ENCODE measurements around the gene SLC35F4.

The SLC35F4 gene

DNA sequence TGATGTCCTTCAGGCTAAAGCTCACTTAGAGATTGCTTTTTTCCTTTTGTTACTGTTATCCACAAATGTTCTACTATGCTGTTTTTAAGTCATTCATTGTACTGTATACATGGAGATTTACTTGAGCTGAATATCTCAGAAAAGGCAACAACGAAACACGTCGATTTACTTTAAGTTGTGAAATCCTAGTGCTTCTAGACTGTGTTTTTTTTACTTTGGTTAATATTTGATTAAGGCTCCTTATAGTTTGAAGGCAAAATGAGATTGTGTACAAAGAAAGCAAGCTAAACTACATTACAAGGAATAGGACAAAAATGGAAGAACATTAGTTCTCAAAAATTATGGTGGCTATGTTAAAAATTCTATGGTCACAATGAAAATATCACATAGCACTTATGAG is 114.5 kb downstream of the SLC35F4 start:
- H3K9me3 ChIP-seq = no peaks in the 10 kb centered on the region
- H3K4me1 ChIP-seq = no peaks in the 10 kb centered on the region
- H3K27me3 ChIP-seq = no peaks in the 10 kb centered on the region; the same call in 1 of the 2 replicates
- H3K36me3 ChIP-seq = no peaks in the 10 kb centered on the region
- DNase-seq = no peak
- H3K4me3 ChIP-seq (ENCODE audit: low read depth, low read length) = no peak overlapping the region
- TF ChIP-seq, protein P1, sequence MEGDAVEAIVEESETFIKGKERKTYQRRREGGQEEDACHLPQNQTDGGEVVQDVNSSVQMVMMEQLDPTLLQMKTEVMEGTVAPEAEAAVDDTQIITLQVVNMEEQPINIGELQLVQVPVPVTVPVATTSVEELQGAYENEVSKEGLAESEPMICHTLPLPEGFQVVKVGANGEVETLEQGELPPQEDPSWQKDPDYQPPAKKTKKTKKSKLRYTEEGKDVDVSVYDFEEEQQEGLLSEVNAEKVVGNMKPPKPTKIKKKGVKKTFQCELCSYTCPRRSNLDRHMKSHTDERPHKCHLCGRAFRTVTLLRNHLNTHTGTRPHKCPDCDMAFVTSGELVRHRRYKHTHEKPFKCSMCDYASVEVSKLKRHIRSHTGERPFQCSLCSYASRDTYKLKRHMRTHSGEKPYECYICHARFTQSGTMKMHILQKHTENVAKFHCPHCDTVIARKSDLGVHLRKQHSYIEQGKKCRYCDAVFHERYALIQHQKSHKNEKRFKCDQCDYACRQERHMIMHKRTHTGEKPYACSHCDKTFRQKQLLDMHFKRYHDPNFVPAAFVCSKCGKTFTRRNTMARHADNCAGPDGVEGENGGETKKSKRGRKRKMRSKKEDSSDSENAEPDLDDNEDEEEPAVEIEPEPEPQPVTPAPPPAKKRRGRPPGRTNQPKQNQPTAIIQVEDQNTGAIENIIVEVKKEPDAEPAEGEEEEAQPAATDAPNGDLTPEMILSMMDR (IDR thresholded peaks at IDR 0.05; ENCODE audit: low read depth, low read length) = no peak

DNA sequence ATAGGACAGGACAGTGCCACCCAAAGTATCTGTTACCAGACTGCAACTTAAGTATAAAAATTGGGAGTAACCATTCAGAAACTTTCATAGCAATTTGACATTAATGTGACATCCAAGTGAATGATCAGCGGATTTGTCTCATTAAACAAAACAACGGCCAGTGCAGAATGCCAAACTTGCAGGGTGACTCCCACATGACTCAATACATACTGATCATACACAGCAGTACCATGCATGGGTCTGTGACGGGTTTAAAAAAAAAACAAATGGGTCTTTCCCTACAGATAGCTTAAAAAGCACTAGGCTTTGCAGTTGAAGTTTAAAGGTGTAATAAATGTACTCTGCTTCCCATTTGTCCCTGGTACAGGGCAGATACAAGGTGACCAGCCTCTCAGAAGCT is 116.6 kb downstream of the SLC35F4 start:
- H3K4me3 ChIP-seq (ENCODE audit: low read depth, low read length) = no peak overlapping the region
- H3K4me1 ChIP-seq = no peaks in the 10 kb centered on the region
- no peak for DNase-seq
- H3K9me3 ChIP-seq = no peaks in the 10 kb centered on the region
- no peaks in the 10 kb centered on the region; the same call in 1 of the 2 replicates for H3K27me3 ChIP-seq
- TF ChIP-seq, protein P1 (IDR thresholded peaks at IDR 0.05; ENCODE audit: low read depth, low read length) = no peak
- H3K36me3 ChIP-seq = no peaks in the 10 kb centered on the region

DNA sequence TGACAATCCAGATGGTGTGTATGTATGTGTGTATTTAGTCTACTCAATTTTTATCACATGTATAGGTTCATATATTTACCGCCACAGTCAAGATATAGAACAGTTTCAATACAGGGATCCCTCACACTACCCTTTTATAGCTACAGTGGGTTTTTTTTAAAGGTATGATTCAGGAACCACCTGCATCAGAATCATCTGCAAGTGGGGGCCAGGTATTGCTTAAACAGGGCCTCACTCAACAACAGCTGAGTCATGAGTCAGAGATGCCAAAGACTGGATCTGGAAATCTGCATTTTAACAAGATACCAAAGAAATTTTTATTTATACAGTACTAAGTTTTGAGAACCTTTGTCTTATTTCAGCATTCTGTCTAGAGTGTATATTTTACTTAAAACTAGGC is 117.6 kb downstream of the SLC35F4 start:
- Histone ChIP-seq H3K4me1 (no peaks in the 10 kb centered on the region), H3K36me3 (no peaks in the 10 kb centered on the region), H3K4me3 (ENCODE audit: low read depth, low read length) (no peak overlapping the region), H3K9me3 (no peaks in the 10 kb centered on the region), H3K27me3 (no peaks in the 10 kb centered on the region; the same call in 1 of the 2 replicates)
- TF ChIP-seq, protein P1 (IDR thresholded peaks at IDR 0.05; ENCODE audit: low read depth, low read length) = no peak
- no peak for DNase-seq

DNA sequence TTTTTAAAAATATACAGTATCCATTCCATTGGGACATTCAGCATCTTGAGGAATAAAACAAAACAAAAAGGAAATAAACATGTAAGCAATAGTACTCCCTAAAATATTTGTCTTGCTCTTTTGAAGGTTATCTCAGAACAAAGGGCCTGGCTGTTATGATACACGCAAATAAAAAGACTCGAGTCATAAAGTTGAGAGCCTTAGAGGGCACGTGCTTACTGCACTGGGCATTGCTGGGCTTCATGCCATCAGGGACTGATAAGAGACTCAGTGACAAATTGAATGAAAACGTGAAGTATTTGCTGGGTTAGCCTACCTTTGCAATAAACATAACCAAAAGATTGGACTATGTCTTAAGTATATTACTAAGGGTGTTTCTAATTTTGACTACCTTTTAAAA is 118.9 kb downstream of the SLC35F4 start:
- Histone ChIP-seq H3K4me3 (ENCODE audit: low read depth, low read length) (no peak overlapping the region), H3K36me3 (no peaks in the 10 kb centered on the region), H3K9me3 (no peaks in the 10 kb centered on the region), H3K27me3 (no peaks in the 10 kb centered on the region), H3K4me1 (no peaks in the 10 kb centered on the region)
- no peak for DNase-seq
- TF ChIP-seq, protein P1 (IDR thresholded peaks at IDR 0.05; ENCODE audit: low read depth, low read length) = no peak

DNA sequence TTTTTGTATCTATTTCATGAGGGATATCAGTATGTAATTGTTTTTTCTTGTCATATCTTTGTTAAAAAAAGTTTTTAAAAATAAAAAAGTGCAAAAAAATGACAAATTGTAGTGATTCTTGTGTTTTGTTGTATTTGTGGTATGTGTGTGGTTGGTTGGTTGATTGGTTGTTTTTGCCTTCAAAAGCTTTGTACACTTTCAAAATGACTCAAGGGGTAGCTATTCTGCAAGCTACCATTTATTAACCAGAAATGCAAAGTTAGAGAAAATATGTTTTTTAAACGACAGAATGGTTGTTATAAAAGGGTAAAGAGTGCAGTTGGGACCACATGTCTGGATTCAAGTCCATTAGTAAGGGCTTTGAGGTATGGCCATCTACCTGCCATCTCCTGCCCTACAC is 119.3 kb downstream of the SLC35F4 start:
- H3K27me3 ChIP-seq = no peaks in the 10 kb centered on the region
- H3K4me3 ChIP-seq (ENCODE audit: low read depth, low read length) = no peak overlapping the region
- DNase-seq = no peak
- no peaks in the 10 kb centered on the region for H3K9me3 ChIP-seq
- no peaks in the 10 kb centered on the region for H3K36me3 ChIP-seq
- H3K4me1 ChIP-seq = no peaks in the 10 kb centered on the region
- TF ChIP-seq, protein P1 (IDR thresholded peaks at IDR 0.05; ENCODE audit: low read depth, low read length) = no peak

DNA sequence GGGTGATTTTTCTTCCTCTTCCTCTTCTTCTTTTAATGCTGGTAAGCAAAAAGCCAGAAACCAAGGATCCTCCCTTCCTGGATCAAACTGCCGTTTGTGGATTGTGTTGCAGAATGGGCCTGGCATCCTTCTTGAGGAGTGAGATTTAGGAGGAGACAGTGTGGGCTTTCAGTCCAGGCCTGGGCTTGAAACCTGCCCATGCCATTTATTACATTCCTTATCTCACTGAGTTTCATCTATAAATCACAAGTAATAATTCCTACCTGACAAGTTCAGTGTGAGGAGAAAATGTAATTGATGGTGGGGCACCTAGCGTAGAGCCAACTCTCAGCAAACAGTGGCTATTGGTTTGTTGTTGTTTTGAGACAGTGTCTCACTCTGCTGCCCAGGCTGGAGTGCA is 126.4 kb downstream of the SLC35F4 start:
- no peaks in the 10 kb centered on the region for H3K9me3 ChIP-seq
- DNase-seq = no peak
- no peaks in the 10 kb centered on the region for H3K36me3 ChIP-seq
- TF ChIP-seq, protein P1 (IDR thresholded peaks at IDR 0.05; ENCODE audit: low read depth, low read length) = no peak
- H3K4me3 ChIP-seq (ENCODE audit: low read depth, low read length) = no peak overlapping the region
- no peaks in the 10 kb centered on the region for H3K4me1 ChIP-seq
- no peaks in the 10 kb centered on the region for H3K27me3 ChIP-seq

All from BE2C (cell line).